ES-I3 (cell line): ENCODE data around the gene MROH7.

Experiments
- H3K36me3 ChIP-seq: 2 replicates; pipeline ENCODE4 v1.6.1; 2013; ENCODE audit warnings: mild to moderate bottlenecking, low read length, control low read depth, moderate library complexity; ENCODE audit not compliant: insufficient read depth
- H3K4me1 ChIP-seq: 2 replicates; pipeline ENCODE4 v1.6.1; 2013; ENCODE audit warnings: mild to moderate bottlenecking, control low read depth, low read length; ENCODE audit not compliant: insufficient read depth
- H3K9ac ChIP-seq: 2 replicates; pipeline ENCODE4 v1.6.1; 2013; ENCODE audit warnings: low read depth, mild to moderate bottlenecking, low read length, moderate library complexity
- H3K9me3 ChIP-seq: 2 replicates; pipeline ENCODE4 v1.6.1; 2013; ENCODE audit warnings: mild to moderate bottlenecking, low read length, moderate library complexity; ENCODE audit not compliant: control insufficient read depth, insufficient read depth

Gene MROH7

DNA sequence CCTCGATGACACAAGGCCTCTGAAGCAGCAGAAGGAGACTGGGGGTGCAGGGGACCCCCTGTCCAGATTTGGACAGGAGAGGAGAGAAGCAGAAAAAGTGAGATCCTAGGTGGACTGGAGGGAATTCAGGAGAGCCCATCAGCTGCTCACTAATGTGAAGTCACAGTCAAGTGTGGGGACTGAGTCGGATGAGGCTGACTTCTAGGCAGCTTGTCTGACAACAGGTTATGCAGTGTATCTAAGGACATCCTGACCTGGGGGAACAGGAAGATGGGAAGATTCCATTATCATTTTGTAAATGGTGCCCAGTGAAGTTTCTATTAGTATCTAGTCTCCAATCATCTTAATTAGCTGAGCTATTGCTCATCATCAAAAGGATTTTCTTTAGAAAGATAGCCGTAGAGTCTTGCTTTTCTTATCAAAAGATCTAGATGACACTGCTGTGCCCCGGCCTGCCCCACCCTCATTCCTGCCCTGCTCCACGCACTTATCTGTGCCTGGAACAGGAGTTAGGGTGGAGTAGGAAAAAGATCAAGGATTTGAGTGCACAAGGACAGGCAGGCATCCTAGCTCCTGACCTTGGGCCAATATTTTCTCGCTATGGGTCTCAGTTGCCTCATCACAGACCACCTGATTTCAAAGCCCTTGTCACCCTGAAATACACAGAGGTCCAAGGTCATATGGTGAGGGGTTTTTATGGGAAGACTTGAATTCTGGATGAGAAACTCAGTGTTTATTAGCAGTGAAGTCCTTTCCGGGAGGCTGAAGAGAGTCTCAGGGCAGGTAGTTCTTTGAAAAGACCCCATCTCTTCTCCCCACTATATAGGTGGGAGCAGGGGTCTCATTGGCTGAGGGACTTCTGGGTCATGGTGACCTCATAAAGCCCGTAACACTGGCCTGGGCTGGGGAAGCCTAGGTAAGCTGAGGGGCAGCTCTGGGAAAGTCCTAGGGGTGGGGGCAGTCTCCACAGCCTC lies at the start of gene MROH7:
MROH7 (plus strand) TSS at position 924 of the 974 bp plus-strand sequence. CDS start 11,141 bp downstream, outside the sequence.
- H3K36me3 ChIP-seq = no peaks in the 10 kb centered on the region
- no peak within 1 kb of the TSS for H3K9ac ChIP-seq
- H3K9me3 ChIP-seq = no peaks in the 10 kb centered on the region
- no peaks in the 10 kb centered on the region for H3K4me1 ChIP-seq

GRCh38 chr1:54593571-54594160 lies 47.9 kb upstream of the MROH7 start:
- H3K9me3 ChIP-seq = no peaks in the 10 kb centered on the region
- H3K4me1 ChIP-seq = peaks cover 14% of the 10 kb centered on the region
- no peaks in the 10 kb centered on the region for H3K36me3 ChIP-seq
- H3K9ac ChIP-seq = no peak overlapping the region

DNA sequence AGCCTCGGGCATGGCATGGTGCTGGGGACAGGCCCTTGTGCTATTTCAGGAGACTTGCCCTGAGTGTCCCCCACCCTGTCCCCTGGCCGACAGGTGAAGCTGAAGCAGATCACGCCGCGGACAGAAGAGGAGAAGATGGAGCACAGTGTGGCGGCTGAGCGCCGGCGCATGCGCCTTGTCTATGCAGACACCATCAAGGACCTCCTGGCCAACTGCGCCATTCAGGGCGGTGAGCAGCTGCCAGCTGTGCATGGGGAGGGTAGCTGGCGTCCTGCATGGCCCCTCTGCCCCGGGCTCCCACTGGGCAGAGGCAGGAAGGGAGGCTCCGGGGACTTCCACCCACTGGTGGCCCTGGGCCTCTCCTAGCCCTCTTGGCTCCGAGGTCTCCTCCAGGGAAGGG lies 47.1 kb upstream of the MROH7 start:
- H3K4me1 ChIP-seq = peaks cover 14% of the 10 kb centered on the region
- no peak overlapping the region for H3K9ac ChIP-seq
- no peaks in the 10 kb centered on the region for H3K9me3 ChIP-seq
- no peaks in the 10 kb centered on the region for H3K36me3 ChIP-seq

- no peaks in the 10 kb centered on the region for H3K9me3 ChIP-seq
- H3K36me3 ChIP-seq = no peaks in the 10 kb centered on the region
- H3K9ac ChIP-seq = no peak overlapping the region
Measured at GRCh38 chr1:54595956-54596498, 45.6 kb upstream of the MROH7 start.

DNA sequence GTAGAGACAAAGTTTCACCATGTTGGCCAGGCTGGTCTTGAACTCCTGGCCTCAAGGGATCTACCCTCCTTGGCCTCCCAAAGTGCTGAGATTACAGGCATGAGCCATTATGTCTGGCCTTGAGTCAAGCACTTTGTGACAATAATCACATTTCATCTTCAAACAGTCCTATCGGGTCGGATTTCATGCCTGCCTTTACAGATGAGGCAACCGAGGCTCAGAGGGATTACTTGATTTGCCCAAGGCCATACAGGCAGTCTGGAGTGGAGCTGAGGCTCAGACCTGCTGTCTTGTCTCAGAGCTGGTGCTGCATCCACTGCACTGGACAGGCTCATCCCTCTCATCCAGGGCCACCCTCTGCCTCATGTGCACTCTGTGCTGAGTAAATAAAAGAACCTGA lies 44.8 kb upstream of the MROH7 start:
- H3K9me3 ChIP-seq = no peaks in the 10 kb centered on the region
- no peak overlapping the region for H3K9ac ChIP-seq
- no peaks in the 10 kb centered on the region for H3K36me3 ChIP-seq
- H3K4me1 ChIP-seq = peaks cover 5% of the 10 kb centered on the region; the same call in 1 of the 2 replicates

More at GRCh38 chr1:54595956-54596498, 45.6 kb upstream of the MROH7 start:
- peaks cover 5% of the 10 kb centered on the region; the same call in 1 of the 2 replicates for H3K4me1 ChIP-seq

- no peaks in the 10 kb centered on the region for H3K36me3 ChIP-seq
- no peak overlapping the region for H3K9ac ChIP-seq
- H3K4me1 ChIP-seq = peaks cover 5% of the 10 kb centered on the region; the same call in 1 of the 2 replicates
- H3K9me3 ChIP-seq = no peaks in the 10 kb centered on the region
Measured at GRCh38 chr1:54597455-54598030, 44.0 kb upstream of the MROH7 start.

GRCh38 chr1:54599211-54599823 lies 42.3 kb upstream of the MROH7 start:
- H3K9ac ChIP-seq = no peak overlapping the region
- H3K36me3 ChIP-seq = no peaks in the 10 kb centered on the region
- H3K9me3 ChIP-seq = no peaks in the 10 kb centered on the region
- H3K4me1 ChIP-seq = peaks cover 5% of the 10 kb centered on the region; the same call in 1 of the 2 replicates

DNA sequence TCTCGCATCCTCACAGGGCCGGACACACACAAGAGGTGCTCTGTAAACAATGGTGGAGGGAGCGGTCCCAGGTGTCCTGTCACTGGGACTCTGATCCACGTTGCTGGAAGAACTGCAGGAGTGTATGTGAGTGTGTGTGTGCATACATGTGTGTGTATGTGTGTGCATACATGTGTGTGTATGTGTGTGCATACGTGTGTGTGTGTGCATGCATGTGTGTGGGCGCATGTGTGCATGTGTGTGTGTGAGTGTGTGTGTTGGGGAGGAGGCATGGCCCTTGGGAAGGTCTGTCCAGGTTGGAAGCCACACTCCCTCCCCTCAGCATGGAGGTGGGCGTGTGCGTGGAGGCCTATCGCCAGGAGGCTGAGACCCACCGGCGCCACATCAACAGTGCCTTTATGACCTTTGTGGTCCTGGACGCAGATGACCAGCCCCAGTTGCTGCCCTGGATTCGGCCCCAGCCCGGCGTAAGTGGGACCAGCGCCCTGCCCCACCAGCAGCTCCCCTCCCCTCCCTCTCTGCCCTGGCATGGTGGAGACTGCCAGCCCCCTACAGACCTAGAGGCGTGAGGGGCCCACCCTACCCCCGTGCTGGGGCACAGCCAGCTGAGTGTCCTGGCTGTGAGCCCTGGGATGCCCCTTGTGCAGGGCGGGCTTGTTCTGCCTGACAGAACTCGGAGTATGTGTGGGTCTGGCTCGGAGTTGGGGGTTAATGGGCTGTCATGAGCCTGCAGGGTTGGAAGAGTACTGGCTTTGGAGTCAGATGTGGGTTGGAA lies 40.5 kb upstream of the MROH7 start:
- H3K9me3 ChIP-seq = no peaks in the 10 kb centered on the region
- peaks cover 5% of the 10 kb centered on the region; the same call in 1 of the 2 replicates for H3K4me1 ChIP-seq
- H3K9ac ChIP-seq = no peak overlapping the region
- no peaks in the 10 kb centered on the region for H3K36me3 ChIP-seq

GRCh38 chr1:54601730-54602129 lies 39.9 kb upstream of the MROH7 start:
- Histone ChIP-seq H3K9ac (no peak overlapping the region), H3K9me3 (no peaks in the 10 kb centered on the region), H3K36me3 (no peaks in the 10 kb centered on the region), H3K4me1 (peaks cover 5% of the 10 kb centered on the region; the same call in 1 of the 2 replicates)

GRCh38 chr1:54602554-54602953 lies 39.0 kb upstream of the MROH7 start:
- Histone ChIP-seq H3K9ac (no peak overlapping the region), H3K36me3 (no peaks in the 10 kb centered on the region), H3K9me3 (no peaks in the 10 kb centered on the region), H3K4me1 (peaks cover 5% of the 10 kb centered on the region; the same call in 1 of the 2 replicates)

GRCh38 chr1:54603241-54603640 lies 38.3 kb upstream of the MROH7 start:
- no peaks in the 10 kb centered on the region for H3K9me3 ChIP-seq
- no peaks in the 10 kb centered on the region for H3K36me3 ChIP-seq
- H3K9ac ChIP-seq = no peak overlapping the region
- no peaks in the 10 kb centered on the region; the same call in 1 of the 2 replicates for H3K4me1 ChIP-seq

GRCh38 chr1:54604051-54604450 lies 37.5 kb upstream of the MROH7 start:
- Histone ChIP-seq H3K4me1 (no peaks in the 10 kb centered on the region; the same call in 1 of the 2 replicates), H3K36me3 (no peaks in the 10 kb centered on the region), H3K9ac (no peak overlapping the region), H3K9me3 (no peaks in the 10 kb centered on the region)

DNA sequence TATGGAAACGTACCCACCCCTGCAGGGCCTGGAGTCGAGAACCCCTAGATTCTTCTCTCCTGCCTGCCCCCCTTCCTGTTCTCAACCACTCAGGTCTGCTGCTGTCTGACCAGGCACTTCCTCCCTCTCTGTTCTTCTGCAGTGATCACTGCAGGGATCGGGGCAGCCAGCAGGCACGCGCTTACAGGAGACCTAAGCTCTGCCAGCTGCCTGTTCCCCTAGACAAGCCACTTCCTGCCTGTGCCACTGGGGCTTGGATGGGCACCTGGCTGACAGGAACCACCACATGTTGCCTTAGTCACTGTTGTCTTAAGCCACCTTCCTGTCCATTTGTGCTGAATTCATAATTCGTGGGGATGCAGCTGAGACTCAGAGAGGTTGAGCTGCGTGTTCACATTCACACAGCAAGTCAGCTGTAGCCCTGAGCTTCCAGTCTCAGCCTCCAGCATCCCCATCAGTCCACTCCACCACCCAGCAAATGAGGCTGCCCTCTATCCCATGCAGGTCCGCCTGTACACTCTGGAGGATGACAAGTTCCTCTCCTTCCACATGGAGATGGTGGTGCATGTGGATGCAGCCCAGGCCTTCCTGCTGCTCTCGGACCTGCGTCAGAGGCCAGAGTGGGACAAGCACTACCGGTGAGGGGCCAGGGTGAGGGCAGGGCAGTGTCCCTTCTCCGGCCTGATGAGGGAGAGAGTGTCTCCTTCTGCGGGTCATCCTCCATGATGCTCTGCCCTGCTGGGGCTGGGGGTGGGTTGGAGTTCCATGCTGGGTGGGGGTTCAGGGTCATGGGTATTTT lies 36.8 kb upstream of the MROH7 start:
- no peaks in the 10 kb centered on the region for H3K9me3 ChIP-seq
- H3K9ac ChIP-seq = no peak overlapping the region
- H3K36me3 ChIP-seq = no peaks in the 10 kb centered on the region
- no peaks in the 10 kb centered on the region; the same call in 1 of the 2 replicates for H3K4me1 ChIP-seq
